SK-N-MC (cell line): Measurements from ENCODE around the gene DSTN.

ENCODE experiments used
- DNase-seq: peaks from one replicate; pipeline ENCODE4 v3.0.0-alpha.2; 2011; ENCODE audit warnings: low read depth, low spot score
- H3K27ac ChIP-seq: fragments of 200-600 bp; sonication (generic); 2 replicates; pipeline ENCODE4 v1.5.1; 2016; ENCODE audit warnings: mixed run types
- H3K36me3 ChIP-seq: fragments of 200-600 bp; sonication (generic); 2 replicates; pipeline ENCODE4 v1.6.1; 2017; ENCODE audit warnings: antibody characterized with exemption, low read length, mixed read lengths; ENCODE audit not compliant: insufficient read depth
- H3K4me3 ChIP-seq: fragments of 200-600 bp; sonication (generic); 2 replicates; pipeline ENCODE4 v1.5.1; 2016
- H3K9ac ChIP-seq: fragments of 200-600 bp; sonication (generic); 2 replicates; pipeline ENCODE4 v1.8.0; 2017; ENCODE audit warnings: mixed run types, mixed read lengths; ENCODE audit not compliant: insufficient read length
- H3K9me3 ChIP-seq: fragments of 200-600 bp; sonication (generic); 2 replicates; pipeline ENCODE4 v1.6.1; 2017; ENCODE audit warnings: low read depth, mild to moderate bottlenecking, antibody characterized with exemption, low read length, moderate library complexity, mixed read lengths
- EZH2 ChIP-seq: fragments of 200-600 bp; sonication (generic); IDR thresholded peaks from one replicate; pipeline ENCODE4 v1.6.1; 2017; ENCODE audit warnings: antibody characterized with exemption
- FOXP2 ChIP-seq: optimal IDR thresholded peaks from 2 replicates; pipeline ENCODE3; 2011; ENCODE audit warnings: mild to moderate bottlenecking, moderate library complexity; ENCODE audit not compliant: insufficient read depth; ENCODE audit errors: extremely low read length, control extremely low read depth
- POLR2AphosphoS5 ChIP-seq: IDR thresholded peaks from 2 replicates; pipeline ENCODE4 v1.6.1; 2012; ENCODE audit warnings: mild to moderate bottlenecking, low read depth, low read length, borderline replicate concordance

Gene DSTN

DNA sequence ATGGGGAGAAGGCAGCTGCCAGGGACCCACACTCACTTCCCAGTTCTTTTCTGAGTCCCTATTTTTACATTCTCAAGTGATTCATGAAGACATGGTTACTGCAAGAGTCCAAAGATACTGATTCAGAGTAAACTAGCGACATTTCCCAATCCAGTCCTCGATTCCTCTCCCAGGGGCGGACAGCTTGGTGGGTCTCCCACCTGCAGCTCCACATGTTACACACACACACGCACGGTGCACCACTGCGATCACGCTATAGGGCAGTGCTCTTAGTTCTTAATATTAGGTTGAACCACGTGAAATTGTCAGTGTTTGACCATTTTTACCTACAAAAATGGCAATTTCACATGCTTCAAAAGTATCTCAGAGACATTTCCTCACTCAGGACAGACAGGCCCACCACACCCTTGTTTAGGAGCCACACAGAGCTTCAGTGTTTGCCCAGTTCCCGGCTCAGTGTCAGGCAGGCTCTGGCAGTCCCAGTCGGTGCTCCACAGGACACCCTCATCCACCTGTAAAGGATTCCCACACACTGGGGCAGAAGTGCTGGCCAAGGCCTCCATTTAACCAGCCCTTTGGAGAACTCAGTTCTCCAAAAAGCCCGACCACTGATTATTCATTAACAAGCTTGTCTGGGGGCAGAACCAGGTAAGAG, 60.4 kb downstream of the DSTN start:
- H3K36me3 ChIP-seq, result no peaks in the 10 kb centered on the region; the same call in 1 of the 2 replicates
- no peak overlapping the region for H3K4me3 ChIP-seq
- no peak overlapping the region for H3K9ac ChIP-seq
- no peaks in the 10 kb centered on the region for H3K9me3 ChIP-seq
- DNase-seq, result no peak
- no peak overlapping the region for H3K27ac ChIP-seq
- TF ChIP-seq POLR2AphosphoS5 (no peak), FOXP2 (no peak), EZH2 (no peak)

DNA sequence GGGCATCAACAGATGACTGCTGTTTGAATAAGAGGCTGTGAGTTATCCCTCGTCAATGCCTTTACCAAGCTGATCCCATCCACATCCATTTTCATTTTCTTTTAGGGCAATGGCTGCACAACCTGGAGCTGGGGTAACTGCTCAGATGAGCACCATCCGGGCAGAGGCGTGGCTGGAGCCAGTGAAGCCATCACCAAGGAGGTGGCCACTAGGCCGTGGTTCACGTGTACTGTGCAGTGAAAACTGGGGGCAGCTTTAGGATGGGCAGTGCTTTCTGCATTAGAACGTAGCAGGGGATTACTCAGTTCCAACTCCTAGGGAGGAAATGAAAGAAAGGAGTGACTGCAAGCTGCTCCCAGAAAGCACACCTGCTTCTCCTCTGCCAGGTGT, 60.9 kb downstream of the DSTN start:
- no peaks in the 10 kb centered on the region for H3K9me3 ChIP-seq
- no peak for DNase-seq
- no peak overlapping the region for H3K4me3 ChIP-seq
- H3K27ac ChIP-seq, result no peak overlapping the region
- no peaks in the 10 kb centered on the region; the same call in 1 of the 2 replicates for H3K36me3 ChIP-seq
- no peak overlapping the region for H3K9ac ChIP-seq
- TF ChIP-seq POLR2AphosphoS5, result no peak
- TF ChIP-seq EZH2, result no peak
- TF ChIP-seq FOXP2, result no peak

DNA sequence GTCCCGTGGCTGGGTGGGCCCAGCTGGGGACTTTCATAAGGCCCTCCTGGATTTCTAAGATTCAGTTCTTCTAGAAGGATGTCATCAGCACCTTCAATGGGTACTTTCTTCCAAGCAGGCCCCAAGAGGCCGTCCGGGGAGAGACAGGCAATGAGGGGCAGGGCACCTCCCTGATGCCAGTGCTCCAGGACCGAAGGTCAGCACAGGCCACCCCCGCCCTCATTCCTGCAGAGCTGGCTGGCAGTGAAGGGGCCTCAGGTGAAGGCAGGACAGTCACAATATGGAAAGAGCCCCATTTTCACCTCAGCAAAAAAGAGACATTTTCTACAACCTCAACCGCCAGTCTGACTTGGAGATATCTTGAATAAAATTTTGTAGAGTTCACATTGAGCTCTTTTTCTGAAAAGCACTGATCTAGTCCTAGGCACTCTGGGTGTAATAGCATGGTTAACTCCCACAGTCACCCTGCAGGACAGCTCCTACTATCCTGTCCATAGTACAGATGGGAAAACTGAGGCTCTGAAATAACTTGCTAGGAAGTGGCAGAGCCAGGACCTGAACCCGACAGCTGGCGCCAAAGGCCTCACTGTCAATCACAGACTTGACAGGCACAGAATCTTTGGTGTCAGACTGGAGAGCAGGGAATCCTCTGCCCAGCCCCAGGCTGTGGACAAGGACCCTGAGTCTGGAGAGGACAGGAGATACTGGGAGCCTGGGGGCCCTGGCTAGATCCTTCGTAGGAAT, 61.9 kb downstream of the DSTN start:
- Histone ChIP-seq H3K9ac (no peak overlapping the region), H3K36me3 (no peaks in the 10 kb centered on the region; the same call in 1 of the 2 replicates), H3K9me3 (no peaks in the 10 kb centered on the region), H3K27ac (no peak overlapping the region), H3K4me3 (no peak overlapping the region)
- no peak for TF ChIP-seq FOXP2
- TF ChIP-seq POLR2AphosphoS5, result no peak
- TF ChIP-seq EZH2, result no peak
- DNase-seq, result no peak

DNA sequence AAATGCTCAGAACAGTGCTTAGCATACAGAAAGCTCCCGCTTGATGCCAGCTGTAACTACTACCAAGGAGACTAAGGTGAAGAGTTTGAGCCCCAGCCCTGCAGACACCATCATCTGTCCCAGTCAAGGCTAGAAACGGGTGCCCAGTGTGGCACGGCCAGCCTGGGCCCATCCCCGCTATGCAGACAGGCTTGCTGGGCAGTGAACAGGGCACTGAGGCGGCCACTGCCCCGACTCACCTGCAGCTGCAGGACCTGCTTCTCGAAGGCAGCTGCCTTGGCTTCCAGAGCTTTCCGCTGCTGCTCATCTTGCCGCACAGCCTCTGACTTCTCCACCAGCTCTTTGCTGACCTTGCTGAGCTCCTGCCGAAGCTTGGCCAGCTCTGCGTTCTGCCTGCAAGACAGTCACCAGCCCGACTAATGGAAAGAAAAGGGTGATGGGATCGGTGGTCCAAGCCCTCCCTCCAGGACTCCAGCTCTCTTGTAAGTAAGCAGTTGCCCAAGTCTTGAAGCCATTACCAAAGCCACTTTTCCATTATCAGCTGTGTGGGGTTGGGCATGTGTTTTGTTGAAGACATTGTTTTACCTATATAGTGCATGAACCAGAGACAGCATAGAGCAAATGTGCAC, 63.5 kb downstream of the DSTN start:
- Histone ChIP-seq H3K36me3 (no peaks in the 10 kb centered on the region; the same call in 1 of the 2 replicates), H3K4me3 (no peak overlapping the region), H3K9ac (no peak overlapping the region), H3K27ac (no peak overlapping the region), H3K9me3 (no peaks in the 10 kb centered on the region)
- DNase-seq, result no peak
- no peak for TF ChIP-seq FOXP2
- no peak for TF ChIP-seq EZH2

DNA sequence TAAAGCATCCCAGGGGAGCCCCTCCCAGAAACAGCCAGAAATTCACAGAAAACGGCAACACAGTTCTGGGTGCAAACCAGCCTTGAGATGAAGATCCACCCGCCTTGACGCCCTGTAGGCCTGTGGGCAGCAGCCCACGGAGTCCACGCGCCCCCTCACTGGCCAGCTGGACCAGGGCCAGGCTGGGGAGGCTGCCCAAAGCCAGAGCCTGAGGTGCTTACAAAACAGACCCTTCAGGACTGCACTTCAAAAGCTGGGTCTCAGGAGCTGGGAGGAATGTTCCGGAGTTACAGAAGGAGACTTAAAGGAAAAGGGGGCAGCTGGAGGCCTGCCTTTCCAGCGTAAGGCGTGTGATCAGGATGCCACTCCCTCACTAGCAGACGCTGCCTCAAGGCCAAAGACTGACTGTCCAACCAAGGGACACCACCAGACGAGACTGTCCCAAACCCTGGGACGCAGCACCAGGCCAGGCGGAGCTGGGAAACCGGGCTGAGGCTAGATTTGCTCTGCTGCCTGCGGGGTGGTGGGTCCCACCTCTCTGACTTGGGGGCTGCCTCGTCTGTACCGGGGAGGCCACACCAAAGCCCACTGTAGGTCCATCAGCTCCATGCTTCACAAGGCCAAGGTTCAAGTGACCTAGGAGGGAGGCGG, 64.1 kb downstream of the DSTN start:
- no peaks in the 10 kb centered on the region for H3K9me3 ChIP-seq
- H3K4me3 ChIP-seq, result no peak overlapping the region
- H3K36me3 ChIP-seq, result no peaks in the 10 kb centered on the region; the same call in 1 of the 2 replicates
- H3K9ac ChIP-seq, result no peak overlapping the region
- DNase-seq, result no peak
- H3K27ac ChIP-seq, result no peak overlapping the region
- TF ChIP-seq EZH2, result no peak
- no peak for TF ChIP-seq POLR2AphosphoS5
- TF ChIP-seq FOXP2, result no peak

DNA sequence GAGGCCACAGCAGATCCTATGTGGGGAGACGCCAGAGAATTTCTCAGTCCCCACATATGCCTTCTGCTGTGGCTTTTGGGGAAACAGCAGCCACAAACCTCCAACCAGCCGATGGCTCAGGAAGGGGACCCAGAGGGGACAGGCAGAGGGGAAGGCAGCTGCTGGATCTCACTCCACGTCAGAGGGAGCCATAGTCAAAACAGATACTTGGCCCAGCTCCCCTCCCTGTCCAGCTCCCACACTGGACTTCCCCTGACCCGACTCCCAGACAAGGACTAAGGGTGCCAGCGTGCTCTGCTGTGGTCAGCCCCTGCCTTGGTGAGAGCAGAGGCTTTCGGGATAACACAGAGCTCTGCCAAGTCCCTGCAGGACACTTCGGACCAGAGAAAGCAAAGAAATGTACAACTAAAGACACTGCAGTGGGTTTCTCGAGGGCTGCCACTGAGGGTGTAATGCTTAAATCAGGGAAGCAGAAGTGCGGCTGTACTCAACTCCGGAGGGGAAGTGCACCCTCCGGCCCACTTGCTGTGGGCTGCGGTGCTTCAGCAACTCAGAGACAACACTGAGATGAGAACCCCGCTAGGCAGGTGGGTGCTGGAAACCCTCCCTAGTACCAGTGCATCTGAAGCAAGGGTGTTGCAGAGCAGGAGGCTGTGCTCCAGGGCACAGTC, 64.9 kb downstream of the DSTN start:
- H3K9me3 ChIP-seq, result no peaks in the 10 kb centered on the region
- no peak overlapping the region for H3K4me3 ChIP-seq
- H3K36me3 ChIP-seq, result no peaks in the 10 kb centered on the region; the same call in 1 of the 2 replicates
- no peak for TF ChIP-seq POLR2AphosphoS5
- TF ChIP-seq EZH2, result no peak
- no peak for TF ChIP-seq FOXP2
- H3K27ac ChIP-seq, result no peak overlapping the region
- no peak for DNase-seq
- H3K9ac ChIP-seq, result no peak overlapping the region

DNA sequence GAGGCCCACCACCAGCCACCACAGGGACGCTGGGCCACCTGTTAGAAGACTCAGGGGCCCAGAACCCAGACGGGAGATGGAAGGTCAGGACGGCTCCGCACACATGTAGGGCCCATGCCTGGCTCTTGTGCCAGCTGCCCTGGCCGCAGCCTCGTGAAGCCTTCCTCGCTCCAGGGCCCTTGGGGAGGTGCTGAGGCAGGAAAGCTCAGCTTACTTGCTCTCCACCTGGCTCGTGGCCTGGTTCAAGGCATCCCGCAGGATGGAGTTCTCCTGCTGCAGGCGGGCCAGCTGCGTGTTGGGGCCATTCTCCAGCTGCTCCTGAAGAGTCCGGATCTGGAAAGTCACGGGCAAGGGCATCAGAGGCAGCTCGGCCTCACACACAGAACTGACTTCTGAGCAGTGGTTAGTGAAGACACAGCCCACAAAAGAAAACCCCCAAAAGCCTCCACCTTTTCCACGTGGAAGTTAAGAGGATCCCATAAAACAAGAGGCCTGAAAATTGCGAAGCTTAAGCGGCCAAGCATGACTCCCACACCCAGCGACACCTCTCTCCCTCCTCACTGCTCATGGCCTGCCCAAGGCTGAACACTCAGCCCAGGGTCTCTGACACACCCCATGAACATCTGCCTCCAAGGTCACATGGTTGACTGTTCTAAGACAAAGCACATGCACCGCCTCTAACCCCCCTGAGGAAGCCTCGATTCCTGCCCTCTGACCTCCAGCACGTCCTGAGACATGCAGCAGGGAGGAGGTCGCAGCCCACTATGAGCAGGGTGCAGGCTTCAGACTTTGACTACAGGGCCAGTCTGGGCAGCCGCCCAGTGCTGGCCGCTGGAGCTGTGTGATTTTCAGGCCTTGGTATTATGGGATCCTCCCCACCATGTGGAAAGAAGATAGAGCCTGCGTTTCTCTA, 65.7 kb downstream of the DSTN start:
- TF ChIP-seq POLR2AphosphoS5 (no peak), FOXP2 (no peak), EZH2 (no peak)
- DNase-seq, result no peak
- H3K36me3 ChIP-seq, result no peaks in the 10 kb centered on the region; the same call in 1 of the 2 replicates
- no peak overlapping the region for H3K9ac ChIP-seq
- H3K27ac ChIP-seq, result no peak overlapping the region
- H3K4me3 ChIP-seq, result no peak overlapping the region
- no peaks in the 10 kb centered on the region for H3K9me3 ChIP-seq
